ENCODE results near the gene BBX. TPM values are rescaled to one million over a fixed set of nuclear protein-coding genes. Genes with fewer than 3 reads are reported as not detected.
"Not testable (repeated sequence)": the region's sequence is repeated elsewhere in the genome, so short reads cannot be mapped to it uniquely, and the experiment has no call there.

Gene BBX
- total and polyA plus RNA-seq, 7 experiments from 2014 or later: 44.3 to 120 (median 93.4) TPM

GRCh38 chr3:107689355-107689754 lies 166.6 kb downstream of the BBX start:
- no peak overlapping the region for H3K27ac Mint-ChIP-seq

GRCh38 chr3:107690522-107691138 lies 167.9 kb downstream of the BBX start:
- no peak overlapping the region for H3K4me3 ChIP-seq (ENCODE audit: low read length)
- peak in 7 of 9 donors; percentile 4 to 36 (median 32) for DNase-seq
- ATAC-seq: peak; percentile 77
- Mint-ChIP-seq H3K9me3 (peaks cover 0 to 2% (median 0%) of the 10 kb centered on the region in 11 donors), H3K27ac (no peak overlapping the region), H3K4me3 (no peak overlapping the region), H3K36me3 (no peaks in the 10 kb centered on the region), H3K27me3 (no peaks in the 10 kb centered on the region), H3K4me1 (peaks cover 2 to 42% (median 25%) of the 10 kb centered on the region in 7 donors)
- POLR2A ChIA-PET: interaction anchor here (1.2 kb wide), 1 partner anchor 49 kb away, joined by 3 read pairs; no protein-coding TSS in a partner anchor
- CTCF ChIA-PET: interaction anchor here (0.6 to 5.1 kb wide), 8 partner anchors 11 to 298 kb away, joined by 3 to 39 read pairs (median 3); no protein-coding TSS in a partner anchor
- H3K36me3 ChIP-seq (ENCODE audit: control insufficient read depth in 2 of 3, insufficient read depth in 3 of 3, low read length in 3 of 3): no peaks in the 10 kb centered on the region
- no peaks in the 10 kb centered on the region for H3K9me3 ChIP-seq (ENCODE audit: control insufficient read depth in 2 of 3, low read length in 3 of 3)
- H3K27me3 ChIP-seq (ENCODE audit: control insufficient read depth in 2 of 2, insufficient read depth in 2 of 2, low read length in 2 of 2): no peaks in the 10 kb centered on the region
- H3K27ac ChIP-seq (ENCODE audit: low read depth, low read length): no peak overlapping the region
- peaks cover 0 to 1% of the 10 kb centered on the region in 2 donors for H3K4me1 ChIP-seq (ENCODE audit: control insufficient read depth in 2 of 2, insufficient read depth in 2 of 2, low read length in 2 of 2)
- intact Hi-C loops (cut with micrococcal nuclease): loop anchor here (1.0 to 2.0 kb wide), 2 partner anchors 14 to 51 kb away; no protein-coding TSS in a partner anchor

More at GRCh38 chr3:107689355-107689754, 166.6 kb downstream of the BBX start:
- ChIA-PET CTCF (interaction anchor here (0.7 to 5.1 kb wide), 4 partner anchors 12 to 115 kb away, joined by 3 to 39 read pairs (median 4); no protein-coding TSS in a partner anchor), POLR2A (interaction anchor here (1.2 kb wide), 1 partner anchor 50 kb away, joined by 3 read pairs; no protein-coding TSS in a partner anchor)
- Mint-ChIP-seq H3K36me3 (no peaks in the 10 kb centered on the region), H3K4me3 (no peak overlapping the region), H3K4me1 (peaks cover 8 to 55% (median 38%) of the 10 kb centered on the region in 7 donors), H3K27me3 (no peaks in the 10 kb centered on the region), H3K9me3 (peaks cover 0 to 2% (median 0%) of the 10 kb centered on the region in 11 donors)
- Histone ChIP-seq H3K4me3 (ENCODE audit: low read length) (no peak overlapping the region), H3K4me1 (ENCODE audit: control insufficient read depth in 2 of 2, insufficient read depth in 2 of 2, low read length in 2 of 2) (peaks cover 4 to 14% of the 10 kb centered on the region in 2 donors), H3K27me3 (ENCODE audit: control insufficient read depth in 2 of 2, insufficient read depth in 2 of 2, low read length in 2 of 2) (no peaks in the 10 kb centered on the region), H3K36me3 (ENCODE audit: control insufficient read depth in 2 of 3, insufficient read depth in 3 of 3, low read length in 3 of 3) (no peaks in the 10 kb centered on the region), H3K9me3 (ENCODE audit: control insufficient read depth in 2 of 3, low read length in 3 of 3) (no peaks in the 10 kb centered on the region), H3K27ac (ENCODE audit: low read depth, low read length) (no peak overlapping the region)
- DNase-seq: no peak
- intact Hi-C loops (cut with micrococcal nuclease): no loop called here
- no peak for ATAC-seq

- H3K4me3 Mint-ChIP-seq; POLR2A ChIA-PET; H3K27ac Mint-ChIP-seq; ATAC-seq; H3K36me3 ChIP-seq (ENCODE audit: control insufficient read depth in 2 of 3, insufficient read depth in 3 of 3, low read length in 3 of 3); H3K27me3 ChIP-seq (ENCODE audit: control insufficient read depth in 2 of 2, insufficient read depth in 2 of 2, low read length in 2 of 2); H3K27ac ChIP-seq (ENCODE audit: low read depth, low read length); DNase-seq; H3K4me1 ChIP-seq (ENCODE audit: control insufficient read depth in 2 of 2, insufficient read depth in 2 of 2, low read length in 2 of 2); H3K27me3 Mint-ChIP-seq; H3K4me3 ChIP-seq (ENCODE audit: low read length); H3K9me3 Mint-ChIP-seq; H3K9me3 ChIP-seq (ENCODE audit: control insufficient read depth in 2 of 3, low read length in 3 of 3); H3K36me3 Mint-ChIP-seq: not testable (repeated sequence)
- CTCF ChIA-PET: interaction anchor here (0.5 kb wide), 1 partner anchor 1056 kb away, joined by 3 read pairs; no protein-coding TSS in a partner anchor
- intact Hi-C loops (cut with micrococcal nuclease): loop anchor here in 1 of 2 donors (2.0 kb wide), 1 partner anchor 15 kb away; no protein-coding TSS in a partner anchor
- H3K4me1 Mint-ChIP-seq: peaks cover 2 to 45% (median 24%) of the 10 kb centered on the region in 7 donors
These were observed 169.2 kb downstream of the BBX start for GRCh38 chr3:107691984-107692383.

GRCh38 chr3:107697348-107697747 lies 174.6 kb downstream of the BBX start:
- H3K4me3 ChIP-seq (ENCODE audit: low read length); intact Hi-C loops (cut with micrococcal nuclease): not testable (repeated sequence)
- POLR2A ChIA-PET: interaction anchor here (0.7 kb wide), 1 partner anchor 10 kb away, joined by 3 read pairs; no protein-coding TSS in a partner anchor

GRCh38 chr3:107697855-107698254 lies 175.1 kb downstream of the BBX start:
- Mint-ChIP-seq H3K4me3 (peak overlapping the region; percentile 40 to 87 (median 76)), H3K4me1 (peaks cover 0 to 52% (median 38%) of the 10 kb centered on the region in 7 donors), H3K27ac (peak overlapping the region in 5 of 9 donors; percentile 65 to 92 (median 74))
- H3K4me3 ChIP-seq (ENCODE audit: low read length); H3K27me3 ChIP-seq (ENCODE audit: control insufficient read depth in 2 of 2, insufficient read depth in 2 of 2, low read length in 2 of 2); H3K36me3 Mint-ChIP-seq; intact Hi-C loops (cut with micrococcal nuclease); H3K9me3 ChIP-seq (ENCODE audit: control insufficient read depth in 2 of 3, low read length in 3 of 3); ATAC-seq; H3K27ac ChIP-seq (ENCODE audit: low read depth, low read length); H3K9me3 Mint-ChIP-seq; H3K27me3 Mint-ChIP-seq; H3K36me3 ChIP-seq (ENCODE audit: control insufficient read depth in 2 of 3, insufficient read depth in 3 of 3, low read length in 3 of 3); H3K4me1 ChIP-seq (ENCODE audit: control insufficient read depth in 2 of 2, insufficient read depth in 2 of 2, low read length in 2 of 2): not testable (repeated sequence)
- CTCF ChIA-PET: interaction anchor here (0.6 to 0.8 kb wide), 2 partner anchors 86 to 924 kb away, joined by 3 to 4 read pairs; no protein-coding TSS in a partner anchor
- POLR2A ChIA-PET: interaction anchor here (0.7 to 0.9 kb wide), 2 partner anchors 11 to 99 kb away, joined by 3 to 4 read pairs; no protein-coding TSS in a partner anchor
- DNase-seq: peak in 3 of 9 donors; percentile 7 to 20 (median 12)

More at GRCh38 chr3:107697348-107697747, 174.6 kb downstream of the BBX start:
- not testable (repeated sequence) for H3K9me3 ChIP-seq (ENCODE audit: control insufficient read depth in 2 of 3, low read length in 3 of 3); H3K27ac ChIP-seq (ENCODE audit: low read depth, low read length); H3K9me3 Mint-ChIP-seq; H3K27me3 ChIP-seq (ENCODE audit: control insufficient read depth in 2 of 2, insufficient read depth in 2 of 2, low read length in 2 of 2); ATAC-seq; H3K36me3 ChIP-seq (ENCODE audit: control insufficient read depth in 2 of 3, insufficient read depth in 3 of 3, low read length in 3 of 3); H3K27me3 Mint-ChIP-seq; H3K36me3 Mint-ChIP-seq; H3K4me1 ChIP-seq (ENCODE audit: control insufficient read depth in 2 of 2, insufficient read depth in 2 of 2, low read length in 2 of 2)
- Mint-ChIP-seq H3K27ac (peak overlapping the region in 6 of 9 donors; percentile 74 to 86 (median 84)), H3K4me3 (peak overlapping the region; percentile 14 to 87 (median 74)), H3K4me1 (peaks cover 0 to 47% (median 33%) of the 10 kb centered on the region in 7 donors)
- CTCF ChIA-PET: interaction anchor here (0.6 kb wide), 1 partner anchor 925 kb away, joined by 4 read pairs; no protein-coding TSS in a partner anchor
- peak in 1 of 9 donors; percentile 2 for DNase-seq

- H3K27me3 ChIP-seq (ENCODE audit: control insufficient read depth in 2 of 2, insufficient read depth in 2 of 2, low read length in 2 of 2): no peaks in the 10 kb centered on the region
- intact Hi-C loops (cut with micrococcal nuclease): no loop called here
- no peak overlapping the region for H3K27ac ChIP-seq (ENCODE audit: low read depth, low read length)
- Mint-ChIP-seq H3K27ac (peak overlapping the region in 3 of 9 donors; percentile 1 to 41 (median 38)), H3K9me3 (peaks cover 0 to 4% (median 0%) of the 10 kb centered on the region in 11 donors), H3K27me3 (no peaks in the 10 kb centered on the region), H3K36me3 (peaks cover 0 to 14% (median 4%) of the 10 kb centered on the region in 5 donors), H3K4me3 (no peak overlapping the region), H3K4me1 (peaks cover 0 to 66% (median 50%) of the 10 kb centered on the region in 7 donors)
- DNase-seq (no peak), ATAC-seq (no peak)
- ChIA-PET POLR2A (interaction anchor here (0.9 kb wide), 1 partner anchor 8 kb away, joined by 4 read pairs; no protein-coding TSS in a partner anchor), CTCF (interaction anchor here (0.6 kb wide), 1 partner anchor 303 kb away, joined by 3 read pairs; no protein-coding TSS in a partner anchor)
- no peaks in the 10 kb centered on the region for H3K9me3 ChIP-seq (ENCODE audit: control insufficient read depth in 2 of 3, low read length in 3 of 3)
- peaks cover 0 to 4% of the 10 kb centered on the region in 2 donors for H3K4me1 ChIP-seq (ENCODE audit: control insufficient read depth in 2 of 2, insufficient read depth in 2 of 2, low read length in 2 of 2)
- no peak overlapping the region for H3K4me3 ChIP-seq (ENCODE audit: low read length)
- H3K36me3 ChIP-seq (ENCODE audit: control insufficient read depth in 2 of 3, insufficient read depth in 3 of 3, low read length in 3 of 3): no peaks in the 10 kb centered on the region
These were observed 176.9 kb downstream of the BBX start for GRCh38 chr3:107699682-107700081.

All from naive thymus-derived CD4-positive, alpha-beta T cell (primary cell).